ENCODE data around the gene GNA12. TPM values are rescaled to one million over a fixed set of nuclear protein-coding genes. Genes with fewer than 3 reads are reported as not detected.

The GNA12 gene
- total and polyA plus RNA-seq, 10 of the 15 experiments (the other 5 are each of a cell fraction or from before 2014, with no cell fraction given) = 1.9 to 51.8 (median 12.6) TPM

GRCh38 chr7:2754912-2755311, 89.2 kb downstream of the GNA12 start:
- Histone ChIP-seq H3K4me1 (ENCODE audit: control insufficient read depth, insufficient read depth, low read length) (peaks cover 24% of the 10 kb centered on the region), H3K36me3 (ENCODE audit: control insufficient read depth in 2 of 2, insufficient read depth in 2 of 2, low read length in 1 of 2) (no peaks in the 10 kb centered on the region; a peak in 2 of 4 replicates), H3K4me2 (ENCODE audit: control insufficient read depth, insufficient read depth) (no peak overlapping the region), H3K9me3 (replicated peaks; ENCODE audit: control insufficient read depth, insufficient read depth, low read length) (no peaks in the 10 kb centered on the region; the same call in 2 of the 3 replicates), H4K20me1 (ENCODE audit: control insufficient read depth, insufficient read depth) (no peaks in the 10 kb centered on the region), H3K9ac (ENCODE audit: control insufficient read depth, insufficient read depth, low read length) (no peak overlapping the region), H3K79me2 (ENCODE audit: control insufficient read depth, insufficient read depth, low read length) (no peaks in the 10 kb centered on the region; the same call in 1 of the 2 replicates), H2AFZ (ENCODE audit: control insufficient read depth, low read depth, low read length) (no peak overlapping the region), H3K27ac (ENCODE audit: control insufficient read depth, insufficient read depth) (no peak overlapping the region), H3K27me3 (replicated peaks in 1 of 2; ENCODE audit: control insufficient read depth in 2 of 2, insufficient read depth in 2 of 2, low read length in 1 of 2) (no peaks in the 10 kb centered on the region), H3K4me3 (no peak overlapping the region)
- in situ Hi-C loops (cut with MboI) (no loop called here), intact Hi-C loops (cut with micrococcal nuclease; ENCODE audit: unreplicated experiment) (loop anchor here (5.0 kb wide), 1 partner anchor 67 kb away; no protein-coding TSS in a partner anchor)
- SMC1A ChIA-PET (ENCODE audit: uncharacterized antibody, unreplicated experiment) = interaction anchor here (0.8 kb wide), 1 partner anchor 70 kb away, joined by 3 read pairs; no protein-coding TSS in a partner anchor
- no TSS peak for BruUV-seq (replicated peaks)
- FAIRE-seq (no peak), DNase-seq (ENCODE audit: low read depth, low spot score) (no peak), ATAC-seq (no peak)
- CTCF ChIA-PET = interaction anchor here (0.7 to 1.2 kb wide), 2 partner anchors 45 to 46 kb away, joined by 3 read pairs; no protein-coding TSS in a partner anchor
- RAD21 ChIA-PET (ENCODE audit: unreplicated experiment) = no interaction called here
- POLR2A ChIA-PET = no interaction called here
- 99% methylated on average over 10 of the region's 10 CpGs for WGBS (ENCODE audit: insufficient coverage, insufficient replicate concordance, low lambda C conversion rate, missing lambda C conversion rate)
- TF ChIP-seq EED (IDR thresholded peaks at IDR 0.05; ENCODE audit: low read depth) = no peak
- TF ChIP-seq BRCA1 (IDR thresholded peaks at IDR 0.05; ENCODE audit: low read depth, low read length) = no peak
- TF ChIP-seq RCOR1 (conservative IDR thresholded peaks at IDR 0.05; ENCODE audit: low read depth, low read length) = no peak
- no peak for TF ChIP-seq PML (IDR thresholded peaks at IDR 0.05; ENCODE audit: low read length)
- no peak for TF ChIP-seq CREM (IDR thresholded peaks at IDR 0.05; ENCODE audit: low read depth)
- TF ChIP-seq, protein P1, sequence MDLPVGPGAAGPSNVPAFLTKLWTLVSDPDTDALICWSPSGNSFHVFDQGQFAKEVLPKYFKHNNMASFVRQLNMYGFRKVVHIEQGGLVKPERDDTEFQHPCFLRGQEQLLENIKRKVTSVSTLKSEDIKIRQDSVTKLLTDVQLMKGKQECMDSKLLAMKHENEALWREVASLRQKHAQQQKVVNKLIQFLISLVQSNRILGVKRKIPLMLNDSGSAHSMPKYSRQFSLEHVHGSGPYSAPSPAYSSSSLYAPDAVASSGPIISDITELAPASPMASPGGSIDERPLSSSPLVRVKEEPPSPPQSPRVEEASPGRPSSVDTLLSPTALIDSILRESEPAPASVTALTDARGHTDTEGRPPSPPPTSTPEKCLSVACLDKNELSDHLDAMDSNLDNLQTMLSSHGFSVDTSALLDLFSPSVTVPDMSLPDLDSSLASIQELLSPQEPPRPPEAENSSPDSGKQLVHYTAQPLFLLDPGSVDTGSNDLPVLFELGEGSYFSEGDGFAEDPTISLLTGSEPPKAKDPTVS (IDR thresholded peaks at IDR 0.05; ENCODE audit: low read depth, low read length) = no peak
- TF ChIP-seq, protein P2, sequence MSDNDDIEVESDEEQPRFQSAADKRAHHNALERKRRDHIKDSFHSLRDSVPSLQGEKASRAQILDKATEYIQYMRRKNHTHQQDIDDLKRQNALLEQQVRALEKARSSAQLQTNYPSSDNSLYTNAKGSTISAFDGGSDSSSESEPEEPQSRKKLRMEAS (IDR thresholded peaks at IDR 0.05; ENCODE audit: low read depth, low read length) = no peak
- TF ChIP-seq GABPA (IDR thresholded peaks at IDR 0.05; ENCODE audit: low read depth) = no peak
- TF ChIP-seq NR2C1 (IDR thresholded peaks at IDR 0.05) = no peak
- no peak for TF ChIP-seq ZNF384 (IDR thresholded peaks at IDR 0.05; ENCODE audit: borderline replicate concordance, low read depth, low read length)
- no peak for TF ChIP-seq RBBP5 (conservative IDR thresholded peaks at IDR 0.05)
- TF ChIP-seq, protein P3, sequence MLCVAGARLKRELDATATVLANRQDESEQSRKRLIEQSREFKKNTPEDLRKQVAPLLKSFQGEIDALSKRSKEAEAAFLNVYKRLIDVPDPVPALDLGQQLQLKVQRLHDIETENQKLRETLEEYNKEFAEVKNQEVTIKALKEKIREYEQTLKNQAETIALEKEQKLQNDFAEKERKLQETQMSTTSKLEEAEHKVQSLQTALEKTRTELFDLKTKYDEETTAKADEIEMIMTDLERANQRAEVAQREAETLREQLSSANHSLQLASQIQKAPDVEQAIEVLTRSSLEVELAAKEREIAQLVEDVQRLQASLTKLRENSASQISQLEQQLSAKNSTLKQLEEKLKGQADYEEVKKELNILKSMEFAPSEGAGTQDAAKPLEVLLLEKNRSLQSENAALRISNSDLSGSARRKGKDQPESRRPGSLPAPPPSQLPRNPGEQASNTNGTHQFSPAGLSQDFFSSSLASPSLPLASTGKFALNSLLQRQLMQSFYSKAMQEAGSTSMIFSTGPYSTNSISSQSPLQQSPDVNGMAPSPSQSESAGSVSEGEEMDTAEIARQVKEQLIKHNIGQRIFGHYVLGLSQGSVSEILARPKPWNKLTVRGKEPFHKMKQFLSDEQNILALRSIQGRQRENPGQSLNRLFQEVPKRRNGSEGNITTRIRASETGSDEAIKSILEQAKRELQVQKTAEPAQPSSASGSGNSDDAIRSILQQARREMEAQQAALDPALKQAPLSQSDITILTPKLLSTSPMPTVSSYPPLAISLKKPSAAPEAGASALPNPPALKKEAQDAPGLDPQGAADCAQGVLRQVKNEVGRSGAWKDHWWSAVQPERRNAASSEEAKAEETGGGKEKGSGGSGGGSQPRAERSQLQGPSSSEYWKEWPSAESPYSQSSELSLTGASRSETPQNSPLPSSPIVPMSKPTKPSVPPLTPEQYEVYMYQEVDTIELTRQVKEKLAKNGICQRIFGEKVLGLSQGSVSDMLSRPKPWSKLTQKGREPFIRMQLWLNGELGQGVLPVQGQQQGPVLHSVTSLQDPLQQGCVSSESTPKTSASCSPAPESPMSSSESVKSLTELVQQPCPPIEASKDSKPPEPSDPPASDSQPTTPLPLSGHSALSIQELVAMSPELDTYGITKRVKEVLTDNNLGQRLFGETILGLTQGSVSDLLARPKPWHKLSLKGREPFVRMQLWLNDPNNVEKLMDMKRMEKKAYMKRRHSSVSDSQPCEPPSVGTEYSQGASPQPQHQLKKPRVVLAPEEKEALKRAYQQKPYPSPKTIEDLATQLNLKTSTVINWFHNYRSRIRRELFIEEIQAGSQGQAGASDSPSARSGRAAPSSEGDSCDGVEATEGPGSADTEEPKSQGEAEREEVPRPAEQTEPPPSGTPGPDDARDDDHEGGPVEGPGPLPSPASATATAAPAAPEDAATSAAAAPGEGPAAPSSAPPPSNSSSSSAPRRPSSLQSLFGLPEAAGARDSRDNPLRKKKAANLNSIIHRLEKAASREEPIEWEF (IDR thresholded peaks at IDR 0.05; ENCODE audit: insufficient replicate concordance, low read depth, low read length) = no peak
- TF ChIP-seq HCFC1 (IDR thresholded peaks at IDR 0.05; ENCODE audit: low read length) = no peak
- no peak for TF ChIP-seq NFYA (IDR thresholded peaks at IDR 0.05; ENCODE audit: borderline replicate concordance, low read depth, low read length)
- no peak for TF ChIP-seq NKRF (conservative IDR thresholded peaks at IDR 0.05)
- no peak for TF ChIP-seq ZNF24 (IDR thresholded peaks at IDR 0.05)
- TF ChIP-seq BHLHE40 (IDR thresholded peaks at IDR 0.05; ENCODE audit: borderline replicate concordance in 1 of 2, low read depth in 2 of 2, low read length in 1 of 2) = no peak
- no peak for TF ChIP-seq BCL11A (IDR thresholded peaks at IDR 0.05; ENCODE audit: low read depth, low read length)
